HG02870 (cell line): ENCODE data around the gene LY9.

Source experiments
- ATAC-seq: cut with Tn5 transposase; IDR thresholded peaks from one replicate; pipeline ENCODE4 v1.9.1; 2021; ENCODE audit warnings: mild to moderate bottlenecking, moderate library complexity; ENCODE audit not compliant: unreplicated experiment

The LY9 gene

GRCh38 chr1:160801836-160802580 is 6.0 kb downstream of the LY9 start:
- no peak for ATAC-seq

- no peak for ATAC-seq
Observed at GRCh38 chr1:160806109-160806665, 10.2 kb downstream of the LY9 start.

GRCh38 chr1:160806784-160807183 is 10.8 kb downstream of the LY9 start:
- ATAC-seq: no peak

GRCh38 chr1:160807247-160807646 is 11.3 kb downstream of the LY9 start:
- no peak for ATAC-seq

- ATAC-seq: no peak
Observed at GRCh38 chr1:160807738-160808137, 11.8 kb downstream of the LY9 start.

- no peak for ATAC-seq
Observed at GRCh38 chr1:160808289-160808688, 12.3 kb downstream of the LY9 start.

GRCh38 chr1:160810486-160810885 is 14.5 kb downstream of the LY9 start:
- ATAC-seq: no peak

- no peak for ATAC-seq
Observed at GRCh38 chr1:160811147-160811546, 15.2 kb downstream of the LY9 start.

- peak; percentile 44 for ATAC-seq
Observed at GRCh38 chr1:160813215-160813614, 17.2 kb downstream of the LY9 start.

GRCh38 chr1:160814316-160814715 is 18.3 kb downstream of the LY9 start:
- no peak for ATAC-seq

- ATAC-seq: no peak
Observed at GRCh38 chr1:160814856-160815255, 18.9 kb downstream of the LY9 start.

GRCh38 chr1:160818207-160818937 is 22.4 kb downstream of the LY9 start:
- no peak for ATAC-seq

GRCh38 chr1:160819186-160819585 is 23.2 kb downstream of the LY9 start:
- no peak for ATAC-seq

- no peak for ATAC-seq
Observed at GRCh38 chr1:160821627-160822026, 25.7 kb downstream of the LY9 start.

- ATAC-seq: no peak
Observed at GRCh38 chr1:160823296-160823695, 27.3 kb downstream of the LY9 start.

- ATAC-seq: no peak
Observed at GRCh38 chr1:160826546-160826945, 30.6 kb downstream of the LY9 start.

- ATAC-seq: no peak
Observed at GRCh38 chr1:160827418-160827817, 31.4 kb downstream of the LY9 start.

- ATAC-seq: no peak
Observed at GRCh38 chr1:160829766-160830165, 33.8 kb downstream of the LY9 start.

GRCh38 chr1:160830321-160831153 is 34.6 kb downstream of the LY9 start:
- no peak for ATAC-seq

- ATAC-seq: no peak
Observed at GRCh38 chr1:160834945-160835565, 39.1 kb downstream of the LY9 start.

GRCh38 chr1:160835751-160836150 is 39.8 kb downstream of the LY9 start:
- no peak for ATAC-seq
